DMS 273 (cell line): ENCODE measurements around the gene SARDH.
"Not testable (repeated sequence)": the region's sequence is repeated elsewhere in the genome, so short reads cannot be mapped to it uniquely, and the experiment has no call there.

Experiments
- DNase-seq: peaks from one replicate; lab custom pipeline; 2025; ENCODE audit not compliant: unreplicated experiment; lab: John Stamatoyannopoulos, UW

Gene SARDH

GRCh38 chr9:133686642-133687575, 51.2 kb downstream of the SARDH start:
- DNase-seq = no peak

DNA sequence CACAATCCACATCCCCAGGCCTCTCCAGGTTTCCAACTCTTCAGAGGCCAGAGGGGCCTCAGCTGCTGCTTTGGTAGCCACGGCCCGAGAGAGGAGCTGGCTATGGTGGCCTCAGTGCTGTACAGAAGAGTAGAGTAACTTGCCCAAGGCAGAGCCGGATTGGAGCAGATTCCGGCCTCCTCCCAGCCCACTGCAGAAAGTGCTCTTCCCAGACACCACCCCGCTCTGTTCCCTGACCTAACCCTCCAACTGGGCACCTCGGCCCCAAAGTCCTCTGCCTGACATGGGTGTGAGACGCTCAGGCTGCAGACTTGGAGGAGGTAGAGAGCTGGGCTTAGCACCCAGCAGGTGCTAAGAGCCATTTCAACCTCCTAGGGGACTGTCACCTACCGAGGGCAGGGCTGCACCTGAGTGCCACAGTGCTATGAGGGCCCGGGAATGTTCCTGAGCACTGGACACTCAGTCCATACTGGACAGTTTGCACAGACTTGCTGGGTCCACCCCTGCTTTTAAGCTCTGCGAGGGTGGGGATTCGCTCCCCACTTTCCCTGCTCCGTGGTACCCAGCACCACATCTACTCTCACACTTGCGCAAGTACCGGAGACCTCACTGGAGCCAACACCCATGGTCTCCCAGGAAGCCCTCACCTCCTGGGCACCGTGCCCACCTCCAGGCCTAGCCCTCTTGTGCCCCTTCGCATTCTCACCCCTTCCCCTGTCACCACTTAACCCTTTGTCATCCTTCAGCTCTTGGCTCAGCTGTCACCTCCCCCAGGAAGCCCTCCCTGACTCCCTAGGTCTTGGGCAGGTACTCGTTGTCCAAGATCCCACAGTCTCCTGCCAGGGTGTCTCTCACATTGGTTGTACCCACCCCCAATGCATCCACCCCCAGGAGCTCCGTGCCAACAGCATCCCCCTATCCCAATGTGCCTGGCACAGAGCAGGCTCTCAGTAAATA, 52.2 kb downstream of the SARDH start:
- DNase-seq = no peak

DNA sequence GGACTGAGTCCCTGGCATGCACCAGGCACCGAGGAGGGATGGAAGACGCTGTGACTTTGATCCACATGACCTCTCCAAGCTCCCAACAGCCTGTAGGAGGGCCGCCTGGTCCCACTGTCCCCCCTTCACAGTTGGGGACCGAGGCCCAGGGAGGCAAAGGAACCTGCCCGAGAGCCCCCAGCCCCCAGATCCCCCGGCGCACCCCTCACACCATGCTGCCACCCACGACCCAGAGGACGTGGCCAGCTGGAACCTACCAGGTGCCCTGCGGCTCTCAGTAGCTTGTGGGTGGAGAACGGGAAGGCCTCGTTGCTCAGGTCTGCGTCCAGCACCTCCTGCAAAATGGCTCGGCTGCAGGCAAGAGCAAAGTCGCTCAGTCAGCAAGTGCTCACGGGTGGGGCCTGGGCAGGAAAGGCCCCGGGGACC, 53.2 kb downstream of the SARDH start:
- no peak for DNase-seq

GRCh38 chr9:133684121-133684935, 53.8 kb downstream of the SARDH start:
- no peak for DNase-seq

DNA sequence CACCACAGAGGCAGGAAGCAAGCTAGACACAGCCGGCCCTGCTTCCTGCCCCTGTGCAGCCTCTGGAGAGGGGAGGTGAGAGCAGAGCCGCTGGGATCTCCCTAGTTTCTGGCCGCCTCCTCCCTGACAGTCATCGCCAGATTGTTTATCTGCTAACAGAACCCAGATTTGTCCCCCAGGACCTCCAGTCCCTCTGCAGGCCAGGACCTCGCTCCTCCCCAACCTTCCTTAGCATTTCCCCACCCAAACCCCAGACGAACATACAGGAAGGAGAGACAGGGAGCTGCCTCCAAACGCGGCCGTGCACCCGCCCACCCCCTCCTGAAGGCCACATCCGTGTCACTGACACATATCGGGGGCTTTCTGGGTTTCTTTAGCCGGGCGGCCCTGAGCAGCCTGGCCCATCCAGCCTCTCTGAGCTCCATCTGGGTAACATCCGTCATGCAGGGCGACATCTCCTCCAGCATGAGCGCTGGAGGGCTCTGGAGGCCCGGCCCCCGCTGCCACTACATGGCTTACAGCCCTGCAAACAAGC, 54.5 kb downstream of the SARDH start:
- no peak for DNase-seq

- no peak for DNase-seq
Observed at GRCh38 chr9:133682818-133683585, 55.1 kb downstream of the SARDH start.

GRCh38 chr9:133681658-133682306, 56.4 kb downstream of the SARDH start:
- DNase-seq = no peak

DNA sequence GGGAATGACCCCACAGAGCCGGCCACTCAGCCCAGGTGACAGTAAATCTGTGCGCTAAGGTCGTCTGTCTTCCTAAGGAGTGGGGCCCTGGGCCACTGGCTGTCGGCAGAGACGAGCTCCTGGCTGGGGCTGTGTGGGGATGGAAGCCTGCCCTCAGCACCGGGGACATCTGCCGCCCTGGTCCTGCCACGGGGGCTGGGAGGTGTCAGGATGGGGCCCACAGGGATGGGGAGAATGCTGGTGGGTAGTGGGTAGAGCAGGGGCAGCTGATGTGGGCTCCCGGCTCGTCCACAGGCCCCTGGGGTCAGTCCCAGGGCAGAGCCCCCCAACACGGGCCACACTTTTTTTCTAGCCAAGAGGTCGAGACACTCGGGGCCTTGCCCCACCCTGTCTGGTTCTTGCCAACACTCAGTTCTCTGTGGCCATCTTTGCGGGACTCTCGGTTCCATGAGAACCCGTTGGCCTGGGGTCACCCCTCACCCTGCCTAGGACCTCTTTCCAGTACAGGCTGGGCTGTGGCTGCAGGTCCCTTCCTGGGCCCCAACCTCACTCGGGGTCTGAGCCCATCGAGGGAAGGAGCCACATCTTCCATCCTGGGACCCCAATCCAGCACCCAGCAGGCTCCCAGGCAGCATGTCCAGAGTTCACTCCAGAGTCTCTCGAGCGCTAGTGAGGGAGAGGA, 57.0 kb downstream of the SARDH start:
- DNase-seq = no peak

- no peak for DNase-seq
Observed at GRCh38 chr9:133680250-133680975, 57.7 kb downstream of the SARDH start.

GRCh38 chr9:133679466-133680061, 58.6 kb downstream of the SARDH start:
- DNase-seq = no peak

DNA sequence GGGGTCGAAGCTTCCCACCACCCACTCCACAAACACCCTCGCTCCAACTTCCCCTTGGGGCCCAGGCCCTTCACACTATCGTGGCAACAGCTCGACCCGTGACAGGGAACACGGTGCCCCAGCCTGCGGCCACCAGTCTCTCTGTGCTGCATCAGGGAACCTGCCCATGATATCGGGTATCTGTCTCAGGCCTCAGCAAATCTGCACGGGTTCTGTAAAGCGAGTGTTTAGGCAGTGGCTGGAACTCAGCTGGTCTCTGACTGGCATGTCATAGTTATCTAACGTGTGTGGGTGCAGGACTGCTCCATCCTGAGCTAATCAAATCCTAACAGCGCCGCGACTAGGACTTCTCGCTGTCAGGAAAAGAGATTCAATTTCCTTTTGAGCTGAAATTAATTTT, 59.1 kb downstream of the SARDH start:
- DNase-seq = no peak

DNA sequence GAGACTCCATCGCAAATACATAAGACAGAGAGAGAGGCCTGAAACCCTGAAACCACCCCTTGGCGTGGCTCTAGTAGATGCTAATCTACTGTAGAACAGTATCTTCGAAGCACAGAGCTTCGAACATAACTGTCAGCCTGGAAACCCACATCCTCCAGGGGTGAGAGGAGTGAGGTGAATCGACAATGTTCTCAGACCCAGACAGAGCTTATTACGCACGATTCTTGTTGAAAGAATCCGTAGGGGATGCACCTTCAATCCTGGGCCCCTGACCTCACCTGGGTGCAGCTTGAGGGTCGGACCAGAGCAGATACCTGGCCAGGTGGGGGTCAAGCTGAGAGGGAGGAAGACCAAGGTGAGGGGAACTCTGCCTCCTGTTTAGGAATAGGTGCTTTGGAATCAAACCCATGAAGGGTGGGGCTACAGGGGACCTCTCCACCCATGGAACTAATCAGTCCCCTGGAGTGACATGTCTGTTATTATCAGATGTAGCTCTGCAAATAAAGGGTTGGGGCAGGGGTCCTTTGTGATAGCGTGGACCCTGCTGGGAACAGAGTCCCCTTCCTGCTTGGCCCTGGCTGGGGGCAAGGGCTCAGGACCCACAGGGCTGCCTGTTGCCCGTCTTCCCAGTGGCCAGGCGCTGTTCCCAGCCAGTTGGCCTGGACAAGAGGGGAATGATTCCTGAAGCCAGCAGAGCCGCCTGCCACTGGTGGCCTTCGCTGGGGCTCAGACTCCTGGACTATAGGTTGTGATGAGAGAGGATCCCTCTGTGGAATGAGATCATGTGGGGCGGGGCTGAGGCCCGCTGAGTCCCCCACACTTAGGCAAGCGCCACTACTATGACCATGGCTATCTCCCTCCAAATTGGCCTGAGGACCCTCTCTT, 60.8 kb downstream of the SARDH start:
- DNase-seq = no peak

DNA sequence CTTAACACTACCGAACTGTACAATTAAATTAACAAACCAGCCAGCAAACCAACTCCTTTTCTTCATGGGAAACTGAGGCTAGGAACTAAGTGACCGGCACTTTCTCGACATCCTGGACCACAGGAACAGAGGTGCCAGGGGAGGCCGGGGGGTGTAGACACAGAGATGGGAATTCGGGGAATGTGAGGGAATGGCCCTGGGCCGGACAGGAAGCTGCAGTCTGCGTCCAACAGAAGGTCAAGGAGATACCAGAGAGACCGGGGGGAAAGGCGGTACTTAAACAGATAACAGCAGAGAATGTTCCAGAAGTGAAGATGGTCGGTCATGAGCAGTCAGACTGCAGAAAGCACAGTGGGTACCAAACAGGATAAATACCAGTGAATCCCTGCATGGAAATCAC, 61.7 kb downstream of the SARDH start:
- no peak for DNase-seq

- DNase-seq = not testable (repeated sequence)
Observed at GRCh38 chr9:133675796-133676195, 62.4 kb downstream of the SARDH start.

DNA sequence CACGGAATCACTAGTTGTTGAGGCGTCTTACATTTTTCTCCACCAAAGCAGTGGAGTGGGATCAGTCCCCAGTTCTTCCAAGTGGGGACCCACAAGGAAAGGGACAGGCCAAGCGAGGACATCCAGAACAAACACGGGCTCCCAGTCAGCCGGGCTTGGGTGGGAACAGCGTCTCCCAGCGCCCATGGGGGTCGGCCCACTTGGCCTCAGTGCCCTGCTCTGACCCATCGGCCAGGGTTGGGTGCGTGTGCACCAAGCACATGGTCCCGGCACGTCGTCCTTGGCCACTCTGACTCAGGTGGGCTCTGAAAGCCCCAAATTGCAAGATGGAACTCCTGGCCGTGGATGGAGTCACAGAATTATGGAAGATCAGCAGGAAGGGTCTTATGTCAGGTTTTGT, 64.1 kb downstream of the SARDH start:
- no peak for DNase-seq

DNA sequence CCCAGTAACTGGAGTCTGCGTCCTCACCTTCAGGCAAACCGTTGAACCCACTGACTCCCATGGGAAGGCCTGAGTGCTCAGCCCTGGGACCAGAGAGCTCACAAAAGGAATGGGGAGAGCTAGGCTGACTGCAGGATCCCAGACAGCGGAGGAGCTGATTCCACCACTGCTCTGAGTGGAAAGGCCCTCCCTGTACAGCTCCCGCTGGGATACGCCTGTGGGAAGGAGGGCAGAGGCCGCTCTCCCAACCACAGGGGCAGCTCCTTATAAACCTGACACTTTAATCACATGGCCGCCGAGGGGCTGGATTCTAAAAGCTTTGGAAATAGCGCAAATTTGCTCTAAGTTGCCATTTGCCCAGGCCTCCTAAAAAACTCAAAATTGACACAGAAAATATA, 64.9 kb downstream of the SARDH start:
- no peak for DNase-seq
